ENCODE measurements around the gene NFYC. TPM values are rescaled to one million over a fixed set of nuclear protein-coding genes. Genes with fewer than 3 reads are reported as not detected.

The NFYC gene
- 19.1 and 24.4 TPM in 2 replicates for total RNA-seq

DNA sequence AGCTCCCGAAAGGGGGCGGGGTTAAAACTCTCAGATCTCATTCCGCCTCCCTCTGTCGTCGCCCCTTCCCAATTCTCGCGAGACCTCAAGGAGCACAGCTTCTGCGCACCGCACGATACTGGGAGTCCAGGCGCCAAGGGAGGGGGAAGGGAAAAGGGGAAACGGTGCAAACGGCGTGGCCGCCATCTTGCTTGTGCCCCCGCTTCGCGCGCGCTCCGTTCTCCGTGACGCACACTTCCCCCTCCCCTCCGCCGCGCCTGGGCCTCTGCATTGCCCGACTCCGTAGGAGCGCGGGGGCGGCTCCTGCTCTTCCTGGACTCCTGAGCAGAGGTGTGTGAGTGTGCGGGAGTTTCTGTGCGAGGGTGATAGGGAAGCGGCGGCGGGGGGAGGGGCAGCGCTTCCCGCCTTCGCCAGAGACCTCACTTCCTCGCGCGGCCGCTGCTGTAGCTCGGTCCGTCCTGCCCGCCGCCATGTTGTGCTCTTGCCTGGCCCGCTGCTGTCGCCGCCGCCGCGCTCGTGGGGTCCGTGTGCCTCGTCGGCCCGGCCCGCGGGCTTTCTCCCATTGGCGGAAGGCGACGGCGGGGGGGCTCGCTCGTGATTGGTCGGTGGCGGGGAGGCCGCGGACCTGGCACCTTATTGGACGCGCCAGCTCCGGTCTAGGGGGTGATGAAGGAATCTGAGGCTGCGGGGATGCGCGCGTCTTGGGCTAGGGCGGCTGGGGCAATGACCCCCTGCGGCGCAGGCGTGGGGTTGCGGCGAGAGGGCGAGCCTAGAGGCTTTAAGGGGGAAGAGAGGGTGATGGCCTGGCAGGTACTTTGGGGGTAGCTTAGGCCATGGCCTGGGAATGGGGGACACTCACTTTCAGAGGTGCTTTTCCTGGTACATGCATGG, at the start of gene NFYC:
Gene NFYC, plus strand, starts transcription at position 167 of the 891 bp plus-strand sequence. CDS start 47,140 bp downstream, outside the sequence.

DNA sequence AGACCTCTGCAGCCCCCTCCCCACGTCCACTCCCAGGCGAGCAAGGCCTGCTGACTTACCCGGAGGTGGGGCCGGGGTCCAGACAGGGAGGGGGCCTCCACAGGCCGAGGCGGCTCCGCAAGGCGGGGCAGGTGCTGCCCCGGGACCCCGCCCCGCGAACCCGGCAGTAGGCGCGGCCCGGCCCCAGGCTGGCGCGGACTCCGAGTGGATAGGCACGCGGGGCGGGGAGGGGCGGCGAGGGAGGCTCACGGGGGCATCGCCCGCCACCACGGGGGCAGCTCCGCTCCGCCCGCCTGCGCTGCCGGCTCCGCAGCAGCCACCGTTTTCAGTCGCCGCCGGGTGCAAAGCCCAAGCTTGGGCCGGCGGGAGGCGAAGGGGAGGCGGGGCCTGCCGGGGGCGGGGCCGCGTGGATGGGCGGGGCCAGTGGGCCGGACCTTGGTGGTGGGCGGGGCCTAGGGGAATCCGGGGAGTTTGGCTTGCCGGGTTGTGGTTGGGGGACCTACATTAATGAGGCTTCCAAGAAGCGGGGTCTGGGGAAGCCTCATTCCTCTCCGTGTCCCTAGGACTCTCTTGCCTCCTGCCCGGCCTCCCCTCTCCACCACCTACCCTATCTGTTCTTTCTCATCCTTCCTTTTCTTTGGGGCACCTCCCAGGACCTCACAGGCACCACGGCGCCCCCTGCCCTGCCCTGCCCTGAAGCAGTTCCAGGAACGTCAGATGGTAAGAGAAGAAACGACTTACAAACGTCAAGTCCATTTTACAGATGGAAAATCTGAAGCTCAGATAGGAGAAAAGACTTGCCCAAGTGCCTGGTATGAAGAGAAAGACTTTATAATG, 26.0 kb upstream of the NFYC start, which contains the start of gene RIMS3:
Gene RIMS3, minus strand, starts transcription at position 348 of the 837 bp plus-strand sequence. CDS start 23,757 bp downstream, outside the sequence.

DNA sequence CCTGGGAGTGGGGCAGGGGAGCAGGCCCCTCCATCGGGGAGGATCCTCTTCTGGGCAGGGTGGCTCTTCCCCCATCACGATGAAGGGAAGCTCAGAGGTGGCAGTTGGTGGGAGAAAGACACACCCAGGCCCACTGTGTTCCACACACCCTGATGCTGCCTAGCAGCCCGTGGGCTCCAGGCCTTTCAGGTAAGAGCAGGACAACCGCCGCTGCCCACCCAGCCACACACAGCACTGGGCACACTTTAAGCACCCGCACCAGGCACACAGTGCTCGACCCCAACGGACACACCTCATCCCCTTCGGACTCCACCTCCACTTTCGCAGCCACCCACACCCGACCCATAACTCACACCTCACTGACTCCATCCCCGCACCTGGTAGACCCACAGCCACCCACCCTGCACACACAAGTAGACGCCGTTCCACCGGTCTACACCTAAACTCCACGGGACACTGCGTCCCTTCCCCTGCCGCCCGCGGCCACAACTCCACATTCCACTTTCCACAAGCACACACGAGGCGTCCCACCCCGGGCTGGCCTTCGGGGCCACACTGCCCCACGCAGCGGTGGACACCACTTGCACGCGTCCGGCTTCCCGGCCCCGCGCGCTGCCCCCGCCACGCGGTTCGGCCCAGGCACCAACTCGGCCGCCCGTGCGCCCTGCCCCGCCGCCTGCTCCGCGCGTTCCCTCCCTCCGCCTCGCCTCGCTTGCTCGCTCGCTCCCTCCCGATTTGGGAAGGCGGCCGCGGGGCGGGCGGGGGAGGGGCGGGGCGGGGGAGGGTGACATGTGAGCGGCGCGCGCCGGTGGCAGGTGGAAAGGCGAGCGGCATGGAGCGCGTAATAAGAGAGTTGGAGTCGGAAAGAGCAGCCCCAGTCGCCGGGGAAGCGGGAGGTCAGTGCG, 91.7 kb downstream of the NFYC start, which contains the start of gene KCNQ4:
Gene KCNQ4, plus strand, starts transcription at position 787 of the 905 bp plus-strand sequence. CDS start 307 bp downstream, outside the sequence.

Other genes with a start within 250 kb of the NFYC start
- gene ZFP69B, start 241.2 kb upstream of the NFYC start, total RNA-seq, result 1.6 and 1.9 TPM in 2 replicates
- 1.9 and 2.4 TPM in 2 replicates for gene ZFP69, start 214.4 kb upstream of the NFYC start, total RNA-seq
- 6.8 and 9.0 TPM in 2 replicates for gene EXO5, start 182.9 kb upstream of the NFYC start, total RNA-seq
- gene ZNF684, start 160.1 kb upstream of the NFYC start, total RNA-seq, result 4.0 and 4.7 TPM in 2 replicates
- gene RIMS3, start 26.0 kb upstream of the NFYC start, total RNA-seq, result 0.16 and 0.25 TPM in 2 replicates
- not detected in 2 replicates for gene KCNQ4, start 92.1 kb downstream of the NFYC start, total RNA-seq
- gene CITED4, start 170.7 kb downstream of the NFYC start, total RNA-seq, result 3.0 and 3.4 TPM in 2 replicates

All from bladder microvascular endothelial cell (primary cell).